Activated CD4-positive, alpha-beta T cell treated with anti-CD3 and anti-CD28 coated beads for 4 hours (primary cell): Measurements from ENCODE around the gene ESPL1.
"Not testable (repeated sequence)": the region's sequence is repeated elsewhere in the genome, so short reads cannot be mapped to it uniquely, and the experiment has no call there.

Experiments
- DNase-seq, 2 donors: peaks; one replicate each; pipeline ENCODE4 v3.0.0-alpha.2; 2020

Gene ESPL1

GRCh38 chr12:53265783-53266182 is 2.3 kb upstream of the ESPL1 start:
- DNase-seq, result no peak

GRCh38 chr12:53267306-53267998 is 647 bp upstream of the ESPL1 start:
- peak; percentile 19 to 29 for DNase-seq

GRCh38 chr12:53268630-53269562 is 797 bp downstream of the ESPL1 start:
- DNase-seq, result no peak

- no peak for DNase-seq
Measured at GRCh38 chr12:53274445-53274844, 6.3 kb downstream of the ESPL1 start.

- no peak for DNase-seq
Measured at GRCh38 chr12:53276511-53276910, 8.4 kb downstream of the ESPL1 start.

- DNase-seq, result no peak
Measured at GRCh38 chr12:53277981-53278380, 9.9 kb downstream of the ESPL1 start.

- DNase-seq, result no peak
Measured at GRCh38 chr12:53279283-53279869, 11.3 kb downstream of the ESPL1 start.

GRCh38 chr12:53279888-53280498 is 11.9 kb downstream of the ESPL1 start:
- no peak for DNase-seq

GRCh38 chr12:53286448-53286847 is 18.3 kb downstream of the ESPL1 start:
- DNase-seq, result no peak

- DNase-seq, result peak; percentile 76 to 79
Measured at GRCh38 chr12:53287741-53288216, 19.7 kb downstream of the ESPL1 start.

- no peak for DNase-seq
Measured at GRCh38 chr12:53288322-53288721, 20.2 kb downstream of the ESPL1 start.

GRCh38 chr12:53289891-53290290 is 21.8 kb downstream of the ESPL1 start:
- no peak for DNase-seq

- DNase-seq, result no peak
Measured at GRCh38 chr12:53290661-53291060, 22.6 kb downstream of the ESPL1 start.

- DNase-seq, result no peak
Measured at GRCh38 chr12:53292426-53292825, 24.3 kb downstream of the ESPL1 start.

- DNase-seq, result peak; percentile 80 to 83
Measured at GRCh38 chr12:53295070-53295890, 27.2 kb downstream of the ESPL1 start, which contains the start of gene PFDN5. PFDN5 (plus strand) TSS chr12:53295542; CDS start chr12:53295568, 26 bp downstream.

GRCh38 chr12:53295891-53296219 is 27.8 kb downstream of the ESPL1 start:
- DNase-seq, result no peak

GRCh38 chr12:53297106-53297505 is 29.0 kb downstream of the ESPL1 start:
- DNase-seq, result not testable (repeated sequence)

GRCh38 chr12:53298164-53298563 is 30.1 kb downstream of the ESPL1 start:
- no peak for DNase-seq

- peak; percentile 52 to 54 for DNase-seq
Measured at GRCh38 chr12:53299101-53299453, 31.0 kb downstream of the ESPL1 start.

- DNase-seq, result peak; percentile 75 to 79
Measured at GRCh38 chr12:53299454-53300180, 31.5 kb downstream of the ESPL1 start, which contains the start of gene MYG1. MYG1 (plus strand) TSS chr12:53299695; CDS start chr12:53299738, 43 bp downstream.

- no peak for DNase-seq
Measured at GRCh38 chr12:53300187-53300586, 32.1 kb downstream of the ESPL1 start.
